Pancreas (tissue), 10 donors: ENCODE data around the gene CEBPB. TPM values are rescaled to one million over a fixed set of nuclear protein-coding genes. Genes with fewer than 3 reads are reported as not detected.

Experiments
- ATAC-seq, 4 donors: fragments of 200-7000 bp; cut with Tn5 transposase; one replicate each; pipeline versions ENCODE4 v1.8.0 to v1.9.1; 2020; ENCODE audit warnings: mild to moderate bottlenecking in 4 of 4, moderate library complexity in 4 of 4
- DNase-seq, 6 donors: peaks; one replicate each; pipeline ENCODE4 v3.0.0-alpha.2; 2020
- FAIRE-seq: peaks from 2 replicates; lab custom pipeline; 2012; peaks lifted over from hg19 to GRCh38; lab: Jason Lieb, UNC
- H3K27ac ChIP-seq, 4 donors: fragments of 200-600 bp; sonication (generic); 1 replicate in 3 of 4; 2 replicates in 1 of 4; pipeline versions ENCODE4 v1.5.0 to v1.8.0; 2020
- H3K27me3 ChIP-seq, 4 donors: fragments of 200-600 bp; one replicate each; pipeline ENCODE4 v1.8.0; 2021
- H3K36me3 ChIP-seq, 3 donors: fragments of 200-600 bp; sonication (generic) in 1 of 3; one replicate each; pipeline versions ENCODE4 v1.5.0 to v1.8.0; 2020 to 2021
- H3K4me1 ChIP-seq, 3 donors: fragments of 200-600 bp; one replicate each; pipeline ENCODE4 v1.8.0; 2021
- H3K4me3 ChIP-seq, 4 donors: fragments of 200-600 bp; sonication (generic) in 2 of 4; one replicate each; pipeline versions ENCODE4 v1.5.0 to v1.8.0; 2020 to 2021
- H3K9me3 ChIP-seq, 4 donors: fragments of 200-600 bp; one replicate each; pipeline ENCODE4 v1.8.0; 2021
- WGBS, 2 donors: extraction: QIAGEN DNeasy Blood & Tissue Kit; methylation state at CpG; one replicate each; pipeline ENCODE4 v1.1.7; 2013; 5-methylcytosine and 5-hydroxymethylcytosine counted together
- intact Hi-C, 3 donors: fragments of 100-400 bp; cut with DNase I; formaldehyde crosslinking; loops; one replicate each; pipeline versions ENCODE4 v1.11.1 to v1.14.2; 2022
- polyA plus RNA-seq, 2 donors: library from polyadenylated mRNA; stranded (reverse); fragments of 200-250 nt; gene quantifications; one replicate each; pipeline ENCODE4 v1.2.3, GENCODE V29; 2013
- total RNA-seq, 6 donors: library from RNA; stranded (reverse); fragmentation: NEBNext Ultra II Directional in 4 of 6; extraction: Animal tissue kit (Norgen Biotek cat#: 25700) in 4 of 6; gene quantifications; one replicate each; pipeline versions ENCODE4 v1.2.1 to v1.2.4, GENCODE V29; 2021 to 2023
- TF ChIP-seq, protein P1 (sequence below), 4 donors: fragments of 200-600 bp; sonication (generic) in 3 of 4; IDR thresholded peaks; one replicate each; pipeline versions ENCODE4 v1.5.0 to v1.8.0; 2021; ENCODE audit warnings: antibody characterized with exemption in 4 of 4
- donor health status: healthy with polysubstance abuse.
- donor health status: DM: no; HTN: no; CAD: no; lungs with moderate emphysema.
- donor health status: DM: no; HTN: no; CAD: no.
- donor health status: control.
- donor health status: control.
- donor health status: Bipolar disorder and iron deficiency.
- donor health status: DM: yes; HTN: yes; CAD: no.
- donor health status: DM: no; HTN: no; CAD: no.
- donor health status: DM: no; HTN: no; CAD: no.
- donor health status: DM: yes; HTN: yes; CAD: no.

The CEBPB gene
- total and polyA plus RNA-seq, 8 donors, result 10.9 to 83.4 (median 31.2) TPM

DNA sequence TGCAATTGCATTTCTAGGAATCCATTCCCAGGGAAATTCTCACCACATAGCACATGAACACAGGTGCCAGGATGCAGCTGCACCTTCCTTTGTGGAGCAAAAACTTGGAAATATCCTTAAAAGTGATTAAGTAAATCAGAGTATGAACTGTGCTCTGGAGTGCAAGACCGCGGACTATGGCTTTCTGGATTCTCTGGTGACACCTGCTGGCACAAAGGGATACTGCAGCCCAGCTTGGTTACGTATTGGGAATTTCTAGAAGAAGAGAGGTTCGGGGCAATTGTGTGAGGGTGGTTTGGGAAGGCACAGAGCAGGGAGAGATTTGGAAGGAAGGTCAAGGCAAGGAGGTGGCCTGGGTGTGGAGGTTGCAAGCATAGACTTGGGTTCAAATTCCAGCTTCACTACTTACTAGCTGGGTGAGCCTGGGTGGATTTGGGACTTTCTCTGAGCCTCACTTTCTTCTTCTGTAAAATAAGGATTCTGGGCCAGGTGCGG is 21.3 kb upstream of the CEBPB start:
- intact Hi-C loops, result loop anchor here in 1 of 3 donors (5.0 kb wide), 1 partner anchor 47 kb away; no protein-coding TSS in a partner anchor
- no peak for FAIRE-seq
- H3K27ac ChIP-seq, result no peak overlapping the region
- TF ChIP-seq, protein P1, sequence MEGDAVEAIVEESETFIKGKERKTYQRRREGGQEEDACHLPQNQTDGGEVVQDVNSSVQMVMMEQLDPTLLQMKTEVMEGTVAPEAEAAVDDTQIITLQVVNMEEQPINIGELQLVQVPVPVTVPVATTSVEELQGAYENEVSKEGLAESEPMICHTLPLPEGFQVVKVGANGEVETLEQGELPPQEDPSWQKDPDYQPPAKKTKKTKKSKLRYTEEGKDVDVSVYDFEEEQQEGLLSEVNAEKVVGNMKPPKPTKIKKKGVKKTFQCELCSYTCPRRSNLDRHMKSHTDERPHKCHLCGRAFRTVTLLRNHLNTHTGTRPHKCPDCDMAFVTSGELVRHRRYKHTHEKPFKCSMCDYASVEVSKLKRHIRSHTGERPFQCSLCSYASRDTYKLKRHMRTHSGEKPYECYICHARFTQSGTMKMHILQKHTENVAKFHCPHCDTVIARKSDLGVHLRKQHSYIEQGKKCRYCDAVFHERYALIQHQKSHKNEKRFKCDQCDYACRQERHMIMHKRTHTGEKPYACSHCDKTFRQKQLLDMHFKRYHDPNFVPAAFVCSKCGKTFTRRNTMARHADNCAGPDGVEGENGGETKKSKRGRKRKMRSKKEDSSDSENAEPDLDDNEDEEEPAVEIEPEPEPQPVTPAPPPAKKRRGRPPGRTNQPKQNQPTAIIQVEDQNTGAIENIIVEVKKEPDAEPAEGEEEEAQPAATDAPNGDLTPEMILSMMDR (IDR thresholded peaks at IDR 0.05), result peak; percentile 78 to 88 (median 84)
- H3K4me3 ChIP-seq, result no peak overlapping the region
- DNase-seq, result peak; percentile 64 to 89 (median 83)
- H3K27me3 ChIP-seq, result no peaks in the 10 kb centered on the region
- no peaks in the 10 kb centered on the region for H3K9me3 ChIP-seq
- ATAC-seq, result peak in 3 of 4 donors; percentile 37 to 50 (median 44)
- no peaks in the 10 kb centered on the region for H3K36me3 ChIP-seq
- H3K4me1 ChIP-seq, result peaks cover 5 to 17% (median 6%) of the 10 kb centered on the region in 3 donors
- 10 to 15% methylated on average over 5 of the region's 5 CpGs for WGBS, 2 donors

DNA sequence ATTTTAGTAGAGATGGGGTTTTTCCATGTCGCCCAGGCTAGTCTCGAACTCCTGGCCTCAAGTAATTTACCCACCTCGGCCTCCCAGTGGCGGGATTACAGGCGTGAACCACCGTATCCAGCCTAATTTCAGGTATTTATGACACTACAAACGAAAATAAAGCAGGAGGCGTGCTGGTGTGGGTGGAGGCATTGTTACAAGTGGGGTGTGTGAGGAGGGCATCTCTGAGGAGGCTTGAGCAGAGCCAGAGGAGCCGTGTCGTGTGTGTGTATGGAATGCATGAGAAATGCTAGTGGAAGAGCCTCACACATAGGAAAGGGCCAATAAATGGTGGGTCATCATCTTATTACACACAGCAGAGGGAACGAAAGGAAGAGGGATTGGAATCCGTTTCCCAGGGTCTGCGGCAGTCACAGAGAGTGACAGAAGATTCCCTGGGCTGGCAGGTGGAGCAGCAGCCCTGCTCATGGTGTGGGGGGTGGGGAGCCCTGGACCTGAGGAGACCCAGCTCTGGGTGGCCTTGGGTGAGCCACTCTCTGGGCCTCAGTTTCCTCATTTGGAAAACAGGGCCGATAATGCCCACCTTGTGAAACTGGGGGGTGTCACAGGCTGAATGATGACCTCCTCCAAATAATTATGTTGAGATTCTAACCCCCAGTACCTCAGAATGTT is 19.9 kb upstream of the CEBPB start:
- H3K27ac ChIP-seq, result no peak overlapping the region
- TF ChIP-seq, protein P1 (IDR thresholded peaks at IDR 0.05), result no peak
- ATAC-seq, result no peak

GRCh38 chr20:50172347-50173013 is 18.1 kb upstream of the CEBPB start:
- no peaks in the 10 kb centered on the region for H3K27me3 ChIP-seq
- WGBS, 2 donors, result 2% methylated on average over 31 to 36 of the region's 36 CpGs
- FAIRE-seq (no peak), ATAC-seq (peak; percentile 92 to 95 (median 94)), DNase-seq (peak; percentile 77 to 91 (median 86))
- H3K9me3 ChIP-seq, result no peaks in the 10 kb centered on the region
- TF ChIP-seq, protein P1 (IDR thresholded peaks at IDR 0.05), result no peak
- peaks cover 0 to 6% (median 0%) of the 10 kb centered on the region in 3 donors for H3K4me1 ChIP-seq
- no peaks in the 10 kb centered on the region for H3K36me3 ChIP-seq
- intact Hi-C loops, result loop anchor here in 1 of 3 donors (10.0 kb wide), 1 partner anchor 188 kb away; the partner anchor contains the start of gene SNAI1
- H3K27ac ChIP-seq, result peak overlapping the region; percentile 66 to 88 (median 78)
- H3K4me3 ChIP-seq, result peak overlapping the region; percentile 29 to 63 (median 42)

More for the DNA sequence above, 19.9 kb upstream of the CEBPB start:
- Histone ChIP-seq H3K27me3 (no peaks in the 10 kb centered on the region), H3K4me1 (peaks cover 5 to 15% (median 6%) of the 10 kb centered on the region in 3 donors), H3K4me3 (no peak overlapping the region), H3K9me3 (no peaks in the 10 kb centered on the region), H3K36me3 (no peaks in the 10 kb centered on the region)
- intact Hi-C loops, result loop anchor here in 1 of 3 donors (10.0 kb wide), 1 partner anchor 186 kb away; the partner anchor contains the start of gene SNAI1
- DNase-seq, result no peak
- WGBS, 2 donors, result 89% methylated on average over 14 of the region's 14 CpGs
- no peak for FAIRE-seq

DNA sequence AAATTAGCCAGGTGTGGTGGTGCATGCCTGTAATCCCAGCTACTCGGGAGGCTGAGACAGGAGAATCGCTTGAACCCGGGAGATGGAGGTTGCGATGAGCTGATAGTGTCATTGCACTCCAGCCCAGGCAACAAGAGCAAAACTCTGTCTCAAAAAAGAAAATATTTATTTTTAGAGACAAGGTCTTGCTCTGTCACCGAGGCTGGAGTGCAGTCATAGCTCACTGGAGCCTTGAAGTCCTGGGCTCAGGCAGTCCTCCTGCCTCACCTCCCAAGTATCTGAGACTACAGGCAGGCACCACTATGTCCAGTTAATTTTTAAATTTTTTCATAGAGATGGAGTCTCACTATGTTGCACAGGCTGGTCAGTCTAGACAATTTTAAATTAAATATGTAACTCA is 16.2 kb upstream of the CEBPB start:
- no peak for DNase-seq
- no peak for FAIRE-seq
- Histone ChIP-seq H3K27me3 (no peaks in the 10 kb centered on the region), H3K9me3 (no peaks in the 10 kb centered on the region), H3K36me3 (no peaks in the 10 kb centered on the region), H3K27ac (no peak overlapping the region), H3K4me1 (peaks cover 0 to 6% (median 0%) of the 10 kb centered on the region in 3 donors), H3K4me3 (no peak overlapping the region)
- TF ChIP-seq, protein P1 (IDR thresholded peaks at IDR 0.05), result no peak
- ATAC-seq, result no peak
- intact Hi-C loops, result loop anchor here in 1 of 3 donors (10.0 kb wide), 1 partner anchor 190 kb away; the partner anchor contains the start of gene SNAI1
- WGBS, 2 donors, result 80 to 89% methylated on average over 5 of the region's 5 CpGs
